ENCODE measurements around the gene TMEM221. TPM values are rescaled to one million over a fixed set of nuclear protein-coding genes. Genes with fewer than 3 reads are reported as not detected.
A peak's percentile ranks its signal among the peaks of the same experiment; 100 is the strongest.

TMEM221 gene
- total and polyA plus RNA-seq, 9 of the 15 experiments (the other 6 are each of a cell fraction or from before 2014, with no cell fraction given): 0.06 to 0.35 TPM; not detected in 7

DNA sequence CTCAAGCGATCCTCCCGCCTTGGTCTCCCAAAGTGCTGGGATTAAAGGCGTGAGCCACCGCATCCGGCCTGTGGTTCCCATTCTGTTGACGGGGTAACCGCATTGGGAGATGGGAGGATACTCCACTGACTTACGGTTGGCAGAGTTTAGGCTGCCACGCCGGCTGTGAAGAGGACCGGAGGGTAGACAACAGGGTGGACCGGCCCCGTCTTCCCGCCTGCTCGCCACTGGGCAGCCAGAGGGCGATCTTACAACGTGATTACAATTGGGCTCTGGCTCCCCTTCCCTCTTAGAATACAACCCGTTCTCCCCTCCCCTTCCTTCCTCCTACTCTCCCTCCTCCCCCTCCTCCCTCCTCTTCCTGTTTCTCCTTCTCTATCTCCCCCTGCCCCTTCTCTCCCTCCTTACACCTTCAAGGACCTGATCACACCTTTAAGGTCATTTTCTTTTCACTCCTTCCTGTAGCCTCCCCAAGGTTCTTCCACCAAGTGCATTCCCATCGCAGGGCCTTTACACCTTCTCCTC, 53.5 kb downstream of the TMEM221 start (continued):
- no peak for TF ChIP-seq BRD4 (IDR thresholded peaks at IDR 0.05)
- no peak for TF ChIP-seq KLF6 (CRISPR knock-in tag; IDR thresholded peaks at IDR 0.05; ENCODE audit: borderline replicate concordance)
- TF ChIP-seq RBBP5 (IDR thresholded peaks at IDR 0.05; ENCODE audit: borderline replicate concordance, insufficient read depth, low read length, poor library complexity, severe bottlenecking): no peak
- TF ChIP-seq CHD2 (IDR thresholded peaks at IDR 0.05; ENCODE audit: low read depth, low read length): no peak
- no peak for TF ChIP-seq PHB (CRISPR knock-in tag; IDR thresholded peaks at IDR 0.05)
- peak; percentile 88 for TF ChIP-seq RBM25 (IDR thresholded peaks at IDR 0.05; ENCODE audit: low read depth, low read length, severe bottlenecking)
- TF ChIP-seq MAFF (IDR thresholded peaks at IDR 0.05; ENCODE audit: low read length): no peak
- TF ChIP-seq, protein P1, sequence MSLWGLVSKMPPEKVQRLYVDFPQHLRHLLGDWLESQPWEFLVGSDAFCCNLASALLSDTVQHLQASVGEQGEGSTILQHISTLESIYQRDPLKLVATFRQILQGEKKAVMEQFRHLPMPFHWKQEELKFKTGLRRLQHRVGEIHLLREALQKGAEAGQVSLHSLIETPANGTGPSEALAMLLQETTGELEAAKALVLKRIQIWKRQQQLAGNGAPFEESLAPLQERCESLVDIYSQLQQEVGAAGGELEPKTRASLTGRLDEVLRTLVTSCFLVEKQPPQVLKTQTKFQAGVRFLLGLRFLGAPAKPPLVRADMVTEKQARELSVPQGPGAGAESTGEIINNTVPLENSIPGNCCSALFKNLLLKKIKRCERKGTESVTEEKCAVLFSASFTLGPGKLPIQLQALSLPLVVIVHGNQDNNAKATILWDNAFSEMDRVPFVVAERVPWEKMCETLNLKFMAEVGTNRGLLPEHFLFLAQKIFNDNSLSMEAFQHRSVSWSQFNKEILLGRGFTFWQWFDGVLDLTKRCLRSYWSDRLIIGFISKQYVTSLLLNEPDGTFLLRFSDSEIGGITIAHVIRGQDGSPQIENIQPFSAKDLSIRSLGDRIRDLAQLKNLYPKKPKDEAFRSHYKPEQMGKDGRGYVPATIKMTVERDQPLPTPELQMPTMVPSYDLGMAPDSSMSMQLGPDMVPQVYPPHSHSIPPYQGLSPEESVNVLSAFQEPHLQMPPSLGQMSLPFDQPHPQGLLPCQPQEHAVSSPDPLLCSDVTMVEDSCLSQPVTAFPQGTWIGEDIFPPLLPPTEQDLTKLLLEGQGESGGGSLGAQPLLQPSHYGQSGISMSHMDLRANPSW (CRISPR knock-in tag; IDR thresholded peaks at IDR 0.05): no peak
- TF ChIP-seq HDGF (IDR thresholded peaks at IDR 0.05): peak; percentile 99
- TF ChIP-seq ESRRA (IDR thresholded peaks at IDR 0.05; ENCODE audit: borderline replicate concordance, low read depth): peak; percentile 53; the same call in 1 of the 2 replicates
- TF ChIP-seq TRIM28 (IDR thresholded peaks at IDR 0.05): 0 out of 2 replicates have a peak, but pooled peaks have one; percentile 50
- TF ChIP-seq, protein P2, sequence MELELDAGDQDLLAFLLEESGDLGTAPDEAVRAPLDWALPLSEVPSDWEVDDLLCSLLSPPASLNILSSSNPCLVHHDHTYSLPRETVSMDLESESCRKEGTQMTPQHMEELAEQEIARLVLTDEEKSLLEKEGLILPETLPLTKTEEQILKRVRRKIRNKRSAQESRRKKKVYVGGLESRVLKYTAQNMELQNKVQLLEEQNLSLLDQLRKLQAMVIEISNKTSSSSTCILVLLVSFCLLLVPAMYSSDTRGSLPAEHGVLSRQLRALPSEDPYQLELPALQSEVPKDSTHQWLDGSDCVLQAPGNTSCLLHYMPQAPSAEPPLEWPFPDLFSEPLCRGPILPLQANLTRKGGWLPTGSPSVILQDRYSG (tag; conservative IDR thresholded peaks at IDR 0.05; ENCODE audit: low read depth): no peak
- no peak for TF ChIP-seq LARP7 (IDR thresholded peaks at IDR 0.05)
- TF ChIP-seq, protein P3, sequence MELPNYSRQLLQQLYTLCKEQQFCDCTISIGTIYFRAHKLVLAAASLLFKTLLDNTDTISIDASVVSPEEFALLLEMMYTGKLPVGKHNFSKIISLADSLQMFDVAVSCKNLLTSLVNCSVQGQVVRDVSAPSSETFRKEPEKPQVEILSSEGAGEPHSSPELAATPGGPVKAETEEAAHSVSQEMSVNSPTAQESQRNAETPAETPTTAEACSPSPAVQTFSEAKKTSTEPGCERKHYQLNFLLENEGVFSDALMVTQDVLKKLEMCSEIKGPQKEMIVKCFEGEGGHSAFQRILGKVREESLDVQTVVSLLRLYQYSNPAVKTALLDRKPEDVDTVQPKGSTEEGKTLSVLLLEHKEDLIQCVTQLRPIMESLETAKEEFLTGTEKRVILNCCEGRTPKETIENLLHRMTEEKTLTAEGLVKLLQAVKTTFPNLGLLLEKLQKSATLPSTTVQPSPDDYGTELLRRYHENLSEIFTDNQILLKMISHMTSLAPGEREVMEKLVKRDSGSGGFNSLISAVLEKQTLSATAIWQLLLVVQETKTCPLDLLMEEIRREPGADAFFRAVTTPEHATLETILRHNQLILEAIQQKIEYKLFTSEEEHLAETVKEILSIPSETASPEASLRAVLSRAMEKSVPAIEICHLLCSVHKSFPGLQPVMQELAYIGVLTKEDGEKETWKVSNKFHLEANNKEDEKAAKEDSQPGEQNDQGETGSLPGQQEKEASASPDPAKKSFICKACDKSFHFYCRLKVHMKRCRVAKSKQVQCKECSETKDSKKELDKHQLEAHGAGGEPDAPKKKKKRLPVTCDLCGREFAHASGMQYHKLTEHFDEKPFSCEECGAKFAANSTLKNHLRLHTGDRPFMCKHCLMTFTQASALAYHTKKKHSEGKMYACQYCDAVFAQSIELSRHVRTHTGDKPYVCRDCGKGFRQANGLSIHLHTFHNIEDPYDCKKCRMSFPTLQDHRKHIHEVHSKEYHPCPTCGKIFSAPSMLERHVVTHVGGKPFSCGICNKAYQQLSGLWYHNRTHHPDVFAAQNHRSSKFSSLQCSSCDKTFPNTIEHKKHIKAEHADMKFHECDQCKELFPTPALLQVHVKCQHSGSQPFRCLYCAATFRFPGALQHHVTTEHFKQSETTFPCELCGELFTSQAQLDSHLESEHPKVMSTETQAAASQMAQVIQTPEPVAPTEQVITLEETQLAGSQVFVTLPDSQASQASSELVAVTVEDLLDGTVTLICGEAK (IDR thresholded peaks at IDR 0.05): peak; percentile 75
- TF ChIP-seq, protein P3 (CRISPR knock-in tag; IDR thresholded peaks at IDR 0.05): no peak
- peak; percentile 96 for TF ChIP-seq HLTF (IDR thresholded peaks at IDR 0.05)
- TF ChIP-seq ZNF184 (CRISPR knock-in tag; IDR thresholded peaks at IDR 0.05): no peak
- no peak for TF ChIP-seq GTF2A2 (tag; IDR thresholded peaks at IDR 0.05)
- peak; percentile 47; the same call in 1 of the 2 replicates for TF ChIP-seq POLR2A (conservative IDR thresholded peaks at IDR 0.05)

All from K562 (cell line).